Spleen (tissue), 11 donors: ENCODE results near the gene IGSF5. TPM values are rescaled to one million over a fixed set of nuclear protein-coding genes. Genes with fewer than 3 reads are reported as not detected.

Experiments used
- DNase-seq: peaks from one replicate; pipeline ENCODE4 v3.0.0-alpha.2; 2020
- H3K27ac ChIP-seq, 8 donors: fragments of 200-600 bp; sonication (generic) in 7 of 8; 1 replicate in 4 of 8; 2 replicates in 4 of 8; pipeline versions ENCODE4 v1.5.0 to v1.8.0; 2016 to 2021; ENCODE audit warnings: inconsistent platforms in 4 of 8, mild to moderate bottlenecking in 4 of 8, moderate library complexity in 1 of 8
- H3K27me3 ChIP-seq, 7 donors: fragments of 200-600 bp; sonication (generic) in 6 of 7; replicated peaks in 1 of 7; 1 replicate in 4 of 7; 2 replicates in 3 of 7; pipeline versions ENCODE4 v1.5.0 to v1.8.0; 2016 to 2021; ENCODE audit warnings: inconsistent platforms in 3 of 7, mild to moderate bottlenecking in 1 of 7
- H3K36me3 ChIP-seq, 6 donors: fragments of 200-600 bp; sonication (generic) in 5 of 6; 1 replicate in 4 of 6; 2 replicates in 2 of 6; pipeline versions ENCODE4 v1.5.0 to v1.8.0; 2016 to 2021; ENCODE audit warnings: inconsistent platforms in 2 of 6
- H3K4me1 ChIP-seq, 6 donors: fragments of 200-600 bp; sonication (generic) in 5 of 6; 1 replicate in 3 of 6; 2 replicates in 3 of 6; pipeline versions ENCODE4 v1.5.0 to v1.8.0; 2016 to 2021; ENCODE audit warnings: inconsistent platforms in 3 of 6
- H3K4me3 ChIP-seq, 8 donors: fragments of 200-600 bp; sonication (generic) in 7 of 8; 1 replicate in 4 of 8; 2 replicates in 4 of 8; pipeline versions ENCODE4 v1.5.0 to v1.8.0; 2016 to 2021; ENCODE audit warnings: inconsistent platforms in 4 of 8, mild to moderate bottlenecking in 4 of 8, moderate library complexity in 2 of 8
- H3K9me3 ChIP-seq, 8 donors: fragments of 200-600 bp; sonication (generic) in 7 of 8; 1 replicate in 4 of 8; 2 replicates in 4 of 8; pipeline versions ENCODE4 v1.5.0 to v1.8.0; 2016 to 2021; ENCODE audit warnings: inconsistent platforms in 4 of 8
- CTCF ChIP-seq, 11 experiments: fragments of 200-600 bp in 7 of 11; fragments of 450-650 bp in 4 of 11; sonication (generic) in 4 of 11; IDR thresholded peaks in 8 of 11; conservative IDR thresholded peaks in 3 of 11; 1 replicate in 7 of 11; 2 replicates in 4 of 11; pipeline versions ENCODE4 v1.4.0 to v1.8.0; 2016 to 2021; ENCODE audit warnings: antibody characterized with exemption in 11 of 11, inconsistent platforms in 4 of 11, mild to moderate bottlenecking in 1 of 11
- POLR2A ChIP-seq, 3 donors: fragments of 450-650 bp; IDR thresholded peaks; one replicate each; pipeline ENCODE4 v1.5.1; 2017; ENCODE audit warnings: antibody characterized with exemption in 3 of 3, mild to moderate bottlenecking in 1 of 3
- POLR2AphosphoS5 ChIP-seq, 3 donors: sonication (generic); formaldehyde crosslinking; IDR thresholded peaks; one replicate each; pipeline ENCODE4 v1.5.1; 2017; ENCODE audit warnings: antibody characterized with exemption in 3 of 3
- WGBS, 5 donors: extraction: QIAGEN DNeasy Blood & Tissue Kit in 3 of 5; methylation state at CpG; one replicate each; pipeline versions ENCODE4 v1.1.5 to v1.1.7; 2013 to 2018; 5-methylcytosine and 5-hydroxymethylcytosine counted together
- intact Hi-C: fragments of 100-400 bp; cut with DNase I; formaldehyde crosslinking; loops from one replicate; pipeline ENCODE4 v1.15.0; 2023; ENCODE audit warnings: low total_unique reads
- polyA plus RNA-seq, 3 donors: library from polyadenylated mRNA; stranded (reverse); fragments of 200-250 nt; gene quantifications; one replicate each; pipeline ENCODE4 v1.2.1, GENCODE V29; 2013
- total RNA-seq, 7 donors: library from RNA; depleted of rRNA in 3 of 7; stranded (reverse); fragments of >200 nt in 3 of 7; fragmentation: NEBNext Ultra II Directional in 4 of 7; extraction: Animal tissue kit (Norgen Biotek cat#: 25700) in 4 of 7; gene quantifications; one replicate each; pipeline versions ENCODE4 v1.1.0 to v1.2.1, GENCODE V29; 2016 to 2021
- donor health status: healthy with polysubstance abuse.
- donor health status: DM: no; HTN: no; CAD: no; lungs with moderate emphysema.
- donor health status: DM: no; HTN: no; CAD: no.
- donor health status: Bipolar disorder and iron deficiency.
- donor health status: healthy.
- donor health status: DM: no; HTN: no; CAD: no.
- donor health status: DM: yes; HTN: yes; CAD: no.

IGSF5 gene
- total and polyA plus RNA-seq, 10 donors = 0.03 to 0.39 (median 0.10) TPM; not detected in 5

- Histone ChIP-seq H3K27ac (no peak overlapping the region), H3K4me3 (no peak overlapping the region), H3K4me1 (no peaks in the 10 kb centered on the region), H3K36me3 (no peaks in the 10 kb centered on the region), H3K27me3 (no peaks in the 10 kb centered on the region), H3K9me3 (peaks cover 0 to 6% (median 0%) of the 10 kb centered on the region in 8 donors)
- TF ChIP-seq POLR2A (IDR thresholded peaks at IDR 0.05) = no peak
- TF ChIP-seq CTCF (IDR thresholded peaks at IDR 0.05 in 8 of 11, conservative IDR thresholded peaks at IDR 0.05 in 3 of 11) = no peak
- no peak for TF ChIP-seq POLR2AphosphoS5 (IDR thresholded peaks at IDR 0.05)
- intact Hi-C loops = no loop called here
- DNase-seq = no peak
- 91 to 95% (median 92%) methylated on average over 1 of the region's 1 CpG for WGBS, 5 donors
These were observed 58.4 kb downstream of the IGSF5 start for GRCh38 chr21:39803393-39803792.

GRCh38 chr21:39804240-39804639 lies 59.3 kb downstream of the IGSF5 start:
- no peaks in the 10 kb centered on the region for H3K36me3 ChIP-seq
- no peak overlapping the region for H3K27ac ChIP-seq
- no peak for DNase-seq
- no peak overlapping the region for H3K4me3 ChIP-seq
- intact Hi-C loops = no loop called here
- no peaks in the 10 kb centered on the region for H3K27me3 ChIP-seq
- peaks cover 0 to 6% (median 0%) of the 10 kb centered on the region in 8 donors for H3K9me3 ChIP-seq
- 59 to 81% (median 75%) methylated on average over 3 of the region's 3 CpGs for WGBS, 5 donors
- H3K4me1 ChIP-seq = no peaks in the 10 kb centered on the region
- no peak for TF ChIP-seq CTCF (IDR thresholded peaks at IDR 0.05 in 8 of 11, conservative IDR thresholded peaks at IDR 0.05 in 3 of 11)
- TF ChIP-seq POLR2A (IDR thresholded peaks at IDR 0.05) = no peak
- TF ChIP-seq POLR2AphosphoS5 (IDR thresholded peaks at IDR 0.05) = no peak

DNA sequence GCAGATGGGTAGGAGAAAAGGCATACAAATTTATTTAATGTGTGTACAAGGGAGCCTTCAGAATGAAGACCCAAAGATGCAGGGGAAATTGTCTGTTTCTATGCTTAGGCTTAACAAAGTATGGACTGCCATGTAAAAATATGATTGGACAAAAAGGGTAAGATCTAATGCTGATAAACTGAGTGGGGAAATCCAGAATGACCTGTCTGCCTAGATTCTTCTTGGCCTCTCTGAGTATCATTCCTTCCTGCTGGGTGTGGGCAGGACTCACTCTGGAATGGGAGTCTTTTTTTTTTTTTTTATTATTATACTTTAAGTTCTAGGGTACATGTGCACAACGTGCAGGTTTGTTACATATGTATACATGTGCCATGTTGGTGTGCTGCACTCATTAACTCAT lies 61.0 kb downstream of the IGSF5 start:
- WGBS, 5 donors = 86 to 100% (median 93%) methylated on average over 1 of the region's 1 CpG; no CpG with 5 or more reads in 1 of the 5 donors
- H3K36me3 ChIP-seq = no peaks in the 10 kb centered on the region

DNA sequence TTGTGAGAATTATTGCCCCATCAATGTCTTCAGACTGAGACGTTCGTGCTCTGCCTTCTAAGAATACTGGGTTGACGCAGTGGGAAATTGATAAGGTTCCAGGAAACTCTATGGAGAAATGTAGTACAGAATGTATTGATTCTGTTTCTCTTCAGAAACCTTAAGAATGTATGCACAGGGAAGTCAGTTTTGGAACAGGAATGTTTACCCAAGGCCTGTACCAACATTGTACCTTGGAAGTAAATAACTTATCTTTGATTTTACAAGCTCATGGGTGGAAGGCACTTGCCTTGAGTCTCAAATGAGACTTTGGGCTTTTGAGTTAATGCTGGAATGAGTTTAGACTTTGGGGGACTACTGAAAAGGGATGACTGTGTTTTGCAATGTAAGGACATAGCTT lies 62.8 kb downstream of the IGSF5 start:
- intact Hi-C loops = no loop called here
- DNase-seq = no peak
- H3K4me1 ChIP-seq = no peaks in the 10 kb centered on the region
- no peaks in the 10 kb centered on the region for H3K36me3 ChIP-seq
- no peak overlapping the region for H3K4me3 ChIP-seq
- WGBS, 5 donors = 63 to 83% (median 67%) methylated on average over 3 of the region's 3 CpGs
- H3K27me3 ChIP-seq = no peaks in the 10 kb centered on the region
- H3K9me3 ChIP-seq = peaks cover 0 to 7% (median 0%) of the 10 kb centered on the region in 8 donors
- TF ChIP-seq CTCF (IDR thresholded peaks at IDR 0.05 in 8 of 11, conservative IDR thresholded peaks at IDR 0.05 in 3 of 11) (no peak), POLR2A (IDR thresholded peaks at IDR 0.05) (no peak), POLR2AphosphoS5 (IDR thresholded peaks at IDR 0.05) (no peak)
- no peak overlapping the region for H3K27ac ChIP-seq

More for the DNA sequence above, 61.0 kb downstream of the IGSF5 start:
- H3K4me1 ChIP-seq = no peaks in the 10 kb centered on the region
- TF ChIP-seq CTCF (IDR thresholded peaks at IDR 0.05 in 8 of 11, conservative IDR thresholded peaks at IDR 0.05 in 3 of 11) (no peak), POLR2A (IDR thresholded peaks at IDR 0.05) (no peak), POLR2AphosphoS5 (IDR thresholded peaks at IDR 0.05) (no peak)
- H3K27me3 ChIP-seq = no peaks in the 10 kb centered on the region
- H3K4me3 ChIP-seq = no peak overlapping the region
- H3K9me3 ChIP-seq = peaks cover 0 to 6% (median 0%) of the 10 kb centered on the region in 8 donors
- H3K27ac ChIP-seq = no peak overlapping the region
- intact Hi-C loops = no loop called here
- DNase-seq = no peak
